Measurements from ENCODE around the gene ACSF3.

The ACSF3 gene

DNA sequence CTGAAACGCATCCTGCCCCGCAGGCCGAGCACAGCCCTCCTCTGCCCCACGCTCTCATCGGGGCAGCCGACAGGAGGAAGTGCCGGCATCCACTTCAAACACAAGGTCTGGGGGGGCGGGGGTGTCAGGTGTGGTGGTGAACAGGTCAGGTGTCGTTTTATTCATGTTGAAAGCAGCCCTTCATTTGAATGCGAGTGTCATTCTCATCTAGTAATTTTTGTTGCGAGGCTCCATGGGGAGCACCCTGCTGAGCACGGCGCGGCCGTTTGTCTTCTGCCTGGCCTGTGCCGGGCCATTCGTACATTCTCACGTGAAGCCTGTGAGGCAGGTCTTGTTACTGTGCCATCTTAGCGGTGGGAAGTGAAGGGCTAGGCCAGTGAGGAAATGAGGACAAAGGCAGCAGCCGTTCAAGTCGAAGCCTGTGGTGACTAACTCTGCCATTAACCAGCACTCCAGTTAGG, 1.9 kb downstream of the ACSF3 start:
- no peak for DNase-seq

DNA sequence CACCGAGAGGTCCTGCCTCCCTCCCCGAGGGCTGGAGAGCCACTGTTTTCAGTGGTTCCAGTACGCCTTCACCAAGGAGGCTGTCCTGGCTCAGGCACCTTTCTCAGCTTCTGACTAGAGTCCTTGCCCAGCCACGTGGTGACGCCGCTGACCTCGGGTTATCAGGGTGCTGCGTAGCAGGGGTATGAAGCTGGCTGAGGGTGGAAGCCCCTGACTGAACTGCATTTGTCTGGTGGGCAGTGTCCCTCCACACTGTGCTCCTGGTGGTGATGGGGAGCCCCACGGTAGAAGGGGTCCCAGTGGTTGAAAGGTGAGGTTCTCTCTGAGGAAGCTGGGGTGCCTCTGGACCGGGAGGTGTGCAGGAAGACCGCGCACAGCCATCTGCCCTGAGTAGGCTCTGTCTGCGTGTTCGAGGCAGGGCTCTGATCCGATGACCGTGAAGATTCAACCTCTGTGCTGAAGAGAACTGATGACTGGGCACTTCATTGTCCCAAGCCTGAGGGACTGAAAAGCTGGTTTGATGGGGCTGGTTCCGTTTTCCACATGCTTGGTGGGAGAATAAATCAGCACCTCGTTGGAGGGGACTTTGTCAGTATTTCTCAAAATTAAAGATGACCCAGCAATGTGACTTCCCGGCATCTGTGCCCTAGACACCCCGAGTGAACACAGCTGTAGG, 2.5 kb downstream of the ACSF3 start:
- no peak for DNase-seq

- DNase-seq: peak; percentile 92
Observed at GRCh38 chr16:89096768-89097391, 3.2 kb downstream of the ACSF3 start.

DNA sequence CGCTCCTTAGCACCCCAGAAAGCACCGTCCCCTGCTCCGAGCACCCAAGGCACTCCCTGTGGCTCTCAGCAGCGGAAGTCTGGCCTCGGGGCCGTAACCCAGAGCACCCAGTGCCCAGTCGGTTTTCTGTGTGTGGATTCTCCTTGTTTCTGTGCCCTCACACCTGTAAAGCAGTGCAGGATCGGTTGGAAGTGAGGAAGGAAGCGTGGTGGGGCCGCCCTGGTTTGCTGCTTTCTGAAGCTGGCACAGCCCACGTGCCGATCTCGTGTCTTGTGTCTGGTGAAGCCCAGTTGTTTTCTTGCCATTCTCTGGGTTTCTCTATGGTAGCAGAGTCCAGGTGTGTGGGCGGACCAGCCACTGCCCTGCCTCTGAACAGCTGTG, 3.7 kb downstream of the ACSF3 start:
- no peak for DNase-seq

- DNase-seq: no peak
Observed at GRCh38 chr16:89098767-89099430, 5.2 kb downstream of the ACSF3 start.

DNA sequence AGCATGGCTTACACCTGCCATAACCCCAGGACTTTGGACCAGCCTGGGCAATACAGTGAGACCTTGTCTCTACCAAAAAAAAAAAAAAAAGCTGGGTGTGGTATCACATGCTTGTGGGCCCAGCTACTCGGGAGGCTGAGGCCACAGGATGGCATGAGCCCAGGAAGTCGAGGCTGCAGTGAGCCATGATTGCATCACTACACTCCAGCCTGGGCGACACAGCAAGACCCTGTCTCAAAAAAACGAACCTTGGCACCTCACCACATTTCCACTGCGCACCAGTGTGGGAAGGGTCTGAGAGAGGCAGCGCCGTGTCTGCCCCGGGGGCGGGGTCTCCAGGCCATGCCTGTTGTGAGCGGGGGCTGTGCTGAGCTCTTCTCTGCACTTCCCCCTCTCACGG, 6.3 kb downstream of the ACSF3 start:
- no peak for DNase-seq

GRCh38 chr16:89100601-89101302, 7.1 kb downstream of the ACSF3 start:
- no peak for DNase-seq

DNA sequence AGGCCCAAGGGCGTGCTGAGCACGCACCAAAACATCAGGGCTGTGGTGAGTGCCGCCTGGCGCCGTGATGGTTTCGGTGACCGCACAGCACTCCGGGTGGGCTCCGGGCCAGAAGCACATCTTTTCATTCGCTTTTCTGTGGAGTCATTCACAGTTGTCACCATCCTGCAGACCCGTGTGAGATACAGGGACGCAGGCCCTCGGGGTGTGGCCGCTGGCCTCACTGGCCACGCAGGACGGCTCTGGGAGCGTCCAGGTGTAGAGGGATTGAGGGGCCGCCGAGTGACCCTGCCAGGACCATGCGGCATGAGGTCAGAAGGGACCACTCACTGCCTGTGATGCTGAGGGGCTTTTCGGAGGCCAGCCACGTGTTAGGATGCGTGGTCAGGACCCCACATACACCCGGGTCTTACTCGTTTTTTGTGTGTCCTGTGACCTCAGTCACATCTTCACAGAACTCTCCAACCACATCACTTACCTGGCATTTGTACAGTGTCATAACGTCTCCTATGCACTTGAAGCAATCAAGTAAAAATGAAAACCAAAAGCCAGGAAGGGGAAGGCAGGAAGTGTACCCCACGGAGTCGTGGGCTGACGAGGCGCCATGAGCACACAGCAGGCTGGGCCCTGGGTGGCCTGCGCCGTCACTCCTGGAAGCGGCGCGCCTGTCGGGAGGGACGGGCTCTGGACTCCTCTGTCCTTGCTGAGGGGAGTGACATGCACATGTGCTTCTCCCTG, 7.8 kb downstream of the ACSF3 start:
- DNase-seq: no peak

GRCh38 chr16:89102041-89102471, 8.4 kb downstream of the ACSF3 start:
- DNase-seq: no peak

GRCh38 chr16:89102481-89103073, 8.9 kb downstream of the ACSF3 start:
- DNase-seq: no peak

- DNase-seq: no peak
Observed at GRCh38 chr16:89103156-89103555, 9.5 kb downstream of the ACSF3 start.

DNA sequence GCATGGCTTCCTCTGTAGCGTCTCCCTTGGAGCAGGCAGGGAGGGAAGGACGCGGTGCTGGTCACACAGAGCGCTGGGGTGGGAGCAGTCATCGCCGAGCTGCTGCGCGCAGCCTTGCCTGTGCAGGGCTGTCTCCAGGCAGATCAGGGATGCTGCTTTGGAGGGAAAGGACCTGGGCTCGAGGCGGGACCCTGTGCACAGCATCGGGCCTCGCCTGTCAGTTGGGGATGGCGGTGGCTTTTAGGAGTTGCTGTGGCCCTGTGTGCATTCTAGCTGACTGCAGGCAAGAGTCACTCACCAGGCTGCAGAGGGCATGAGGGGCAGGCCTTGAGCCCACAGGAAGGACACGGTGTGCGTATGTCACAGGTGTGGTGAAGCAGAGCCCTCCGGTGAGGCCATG, 10.1 kb downstream of the ACSF3 start:
- DNase-seq: no peak

DNA sequence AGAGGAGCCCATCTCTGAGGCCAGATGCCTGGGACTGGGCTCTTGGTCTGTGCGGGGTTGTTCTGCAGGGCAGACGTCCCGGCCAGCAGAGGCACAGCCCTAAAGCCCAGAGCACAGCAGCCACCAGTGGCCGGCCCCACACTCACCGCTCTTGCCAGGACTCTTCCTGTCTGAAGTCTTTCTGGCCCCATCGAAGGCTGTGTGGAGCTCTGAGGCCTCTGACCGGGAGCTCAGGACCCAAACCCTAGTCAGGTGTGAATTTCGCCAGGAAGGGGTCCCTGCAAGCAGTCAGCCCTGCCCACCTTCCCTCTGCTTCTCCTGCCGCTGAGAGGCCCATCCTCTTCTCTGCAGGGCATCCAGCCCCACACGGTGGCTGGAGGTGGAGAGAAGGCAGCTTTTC, 10.7 kb downstream of the ACSF3 start:
- no peak for DNase-seq

DNA sequence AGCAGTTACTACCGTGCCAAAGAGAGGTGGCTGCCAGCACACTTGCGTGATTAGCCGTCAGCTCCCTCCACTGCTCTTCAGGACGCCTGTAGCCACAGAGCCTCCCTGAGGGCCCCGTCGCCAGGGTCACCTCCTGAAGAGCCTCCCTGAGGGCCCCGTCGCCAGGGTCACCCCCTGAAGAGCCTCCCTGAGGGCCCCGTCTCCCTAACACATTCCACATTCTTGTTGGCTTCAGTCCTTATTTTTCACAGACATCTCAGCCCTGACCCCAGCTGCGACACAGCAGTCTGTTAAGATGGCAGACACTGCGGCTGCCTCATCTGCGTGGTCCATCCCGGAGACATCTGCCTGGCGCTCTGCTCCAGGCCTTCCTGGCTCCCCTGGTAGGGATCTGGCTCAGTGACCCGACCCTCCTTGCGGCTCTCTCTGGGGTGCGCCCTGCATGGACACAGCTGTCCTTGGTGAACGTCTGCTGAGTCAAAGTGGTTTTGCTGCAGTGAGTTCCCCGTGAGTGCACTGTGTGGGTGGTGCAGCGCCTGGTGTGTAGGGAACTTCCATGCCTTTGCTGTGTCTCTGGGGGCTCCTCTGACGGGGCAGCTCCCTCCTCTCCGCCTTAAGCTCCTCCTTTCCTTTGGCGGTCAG, 11.4 kb downstream of the ACSF3 start:
- DNase-seq: no peak

GRCh38 chr16:89105599-89106151, 12.0 kb downstream of the ACSF3 start:
- DNase-seq: no peak

DNA sequence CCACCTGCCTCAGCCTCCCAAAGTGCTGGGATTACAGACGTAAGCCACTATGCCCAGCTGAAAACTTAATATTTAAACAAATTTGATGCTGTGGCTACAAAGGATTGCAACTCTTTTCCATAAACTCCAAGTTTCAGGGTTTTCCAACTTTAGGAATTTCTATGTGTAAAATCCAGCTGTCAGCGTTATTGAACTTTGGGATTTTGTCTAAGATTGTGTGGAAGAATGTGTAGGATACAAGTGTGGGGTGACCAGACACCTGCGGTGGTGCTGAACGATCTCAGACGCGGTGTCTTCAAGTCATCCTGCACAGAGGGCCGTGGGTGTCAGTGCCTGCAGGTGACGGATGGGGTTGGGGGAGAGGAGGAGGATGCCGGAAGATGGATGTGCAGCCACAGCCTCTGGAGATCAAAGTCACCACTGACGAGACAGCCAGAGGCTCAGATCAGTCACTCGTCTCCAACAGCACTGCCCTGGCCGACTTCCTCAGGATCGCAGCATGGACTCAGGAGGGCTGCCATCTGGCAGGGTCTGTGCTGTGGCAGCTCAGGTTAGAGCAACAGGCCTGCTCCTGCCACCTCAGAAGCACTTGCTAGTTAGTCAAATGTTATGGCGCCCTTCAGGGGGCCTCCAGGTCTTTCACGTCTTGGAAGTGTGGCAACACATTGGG, 13.0 kb downstream of the ACSF3 start:
- no peak for DNase-seq

GRCh38 chr16:89107203-89107582, 13.5 kb downstream of the ACSF3 start:
- DNase-seq: no peak

- DNase-seq: no peak
Observed at GRCh38 chr16:89108416-89108815, 14.8 kb downstream of the ACSF3 start.

GRCh38 chr16:89110641-89111040, 17.0 kb downstream of the ACSF3 start:
- DNase-seq: no peak

GRCh38 chr16:89111263-89111662, 17.6 kb downstream of the ACSF3 start:
- DNase-seq: no peak

All from CD4-positive, alpha-beta T cell treated with Interleukin-4 for 4 hours (primary cell).